HG03159 (cell line): ENCODE measurements around the gene CPLANE1.

Experiments
- ATAC-seq: cut with Tn5 transposase; IDR thresholded peaks from one replicate; pipeline ENCODE4 v1.9.1; 2021; ENCODE audit warnings: mild to moderate bottlenecking, moderate library complexity; ENCODE audit not compliant: unreplicated experiment

CPLANE1 gene

DNA sequence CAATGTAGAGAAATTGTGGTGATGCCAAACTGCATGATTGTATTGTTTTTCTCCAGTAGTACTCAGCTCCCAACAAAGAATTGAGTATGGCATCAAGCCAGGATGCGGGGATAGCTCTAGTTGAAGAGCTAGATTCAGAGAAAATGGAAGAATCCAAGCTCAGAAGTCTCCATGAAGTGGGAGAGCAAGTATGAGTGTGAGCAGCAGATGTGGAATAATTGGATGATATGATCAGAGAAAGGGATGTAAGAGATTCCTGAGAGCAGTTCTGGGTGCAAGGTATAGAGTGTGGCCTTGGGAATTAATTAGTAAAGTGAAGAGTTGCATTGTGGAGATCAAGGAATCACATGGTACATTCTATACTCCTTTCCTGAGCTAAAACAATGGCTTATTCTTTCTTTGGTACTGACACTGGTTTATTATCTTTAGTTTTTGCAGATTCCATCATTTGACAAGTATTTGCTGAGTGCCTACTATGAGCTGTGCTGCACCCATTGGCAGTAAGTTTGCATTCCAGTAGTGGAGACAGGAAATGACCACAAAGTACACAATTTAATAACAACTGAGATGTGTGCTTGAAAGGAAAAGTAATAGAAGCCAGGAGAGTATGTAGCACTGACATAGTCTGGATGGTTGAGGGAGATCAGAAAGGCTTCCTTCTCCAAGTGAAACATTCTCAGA is 177.1 kb downstream of the CPLANE1 start:
- ATAC-seq, result no peak

- no peak for ATAC-seq
These were observed 177.7 kb downstream of the CPLANE1 start for GRCh38 chr5:37071487-37071886.

GRCh38 chr5:37064442-37064841 is 184.7 kb downstream of the CPLANE1 start:
- ATAC-seq, result no peak

GRCh38 chr5:37063739-37064138 is 185.4 kb downstream of the CPLANE1 start:
- ATAC-seq, result no peak

DNA sequence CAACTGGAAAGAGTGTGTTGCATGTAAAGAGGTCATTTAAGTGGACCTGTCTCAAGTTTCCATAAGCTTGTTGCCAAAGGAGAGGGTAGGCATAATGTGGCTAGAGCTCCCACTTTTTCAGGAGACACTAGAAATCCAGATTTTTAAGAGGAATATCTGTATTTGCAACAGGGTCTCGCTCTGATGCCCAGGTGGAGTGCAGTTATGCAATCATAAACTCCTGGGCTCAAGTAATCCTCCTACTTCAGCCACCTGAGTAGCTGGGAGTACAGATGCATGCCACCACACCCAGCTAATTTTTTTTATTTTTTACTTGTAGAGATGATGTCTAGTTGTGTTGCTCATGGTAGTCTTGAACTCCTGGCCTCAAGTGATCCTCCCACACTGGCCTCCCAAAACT is 189.1 kb downstream of the CPLANE1 start:
- no peak for ATAC-seq

DNA sequence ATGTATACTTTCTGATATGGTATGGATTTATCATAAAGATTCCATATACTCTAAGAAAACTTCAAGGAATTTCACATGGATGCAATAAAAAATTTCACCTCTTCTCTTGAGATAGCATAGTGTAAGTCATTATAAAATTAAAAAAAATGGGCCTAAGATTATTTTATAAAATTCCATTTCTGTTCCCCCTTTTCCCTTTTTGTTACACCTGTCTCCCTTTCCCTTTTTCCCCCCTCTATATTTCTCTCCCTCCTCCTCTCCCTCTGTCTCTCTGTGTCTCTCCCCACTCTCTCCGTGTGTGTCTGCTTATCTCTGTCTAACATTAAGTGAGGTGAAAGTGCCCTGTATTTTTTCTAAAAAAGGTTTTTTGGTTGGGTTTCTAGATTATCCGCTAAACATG is 192.4 kb downstream of the CPLANE1 start:
- ATAC-seq, result no peak
